Gastroesophageal sphincter (tissue), 4 donors: Measurements from ENCODE around the gene VPS13D. TPM values are rescaled to one million over a fixed set of nuclear protein-coding genes. Genes with fewer than 3 reads are reported as not detected.

Experiments used
- ATAC-seq: fragments of 150-250 bp; one replicate; pipeline ENCODE4 v1.9.1; 2016; ENCODE audit warnings: mild to moderate bottlenecking, moderate library complexity
- H3K27ac ChIP-seq, 4 donors: fragments of 200-600 bp; sonication (generic) in 3 of 4; 1 replicate in 3 of 4; 2 replicates in 1 of 4; pipeline ENCODE4 v1.5.1; 2016 to 2019
- H3K27me3 ChIP-seq: fragments of 200-600 bp; sonication (generic); one replicate; pipeline ENCODE4 v1.5.1; 2019
- H3K36me3 ChIP-seq, 2 donors: fragments of 200-600 bp; sonication (generic); one replicate each; pipeline ENCODE4 v1.5.1; 2019; ENCODE audit warnings: control low read depth in 1 of 2
- H3K4me1 ChIP-seq, 3 donors: fragments of 200-600 bp; sonication (generic); 1 replicate in 2 of 3; 2 replicates in 1 of 3; pipeline ENCODE4 v1.5.1; 2016 to 2019; ENCODE audit warnings: control low read depth in 2 of 3
- H3K4me3 ChIP-seq, 2 donors: fragments of 200-600 bp; sonication (generic); one replicate each; pipeline ENCODE4 v1.5.1; 2019; ENCODE audit warnings: mild to moderate bottlenecking in 1 of 2, moderate library complexity in 1 of 2
- H3K9me3 ChIP-seq, 3 donors: fragments of 200-600 bp; sonication (generic); one replicate each; pipeline ENCODE4 v1.5.1; 2017 to 2019; ENCODE audit warnings: control low read depth in 2 of 3
- EP300 ChIP-seq: sonication (generic); formaldehyde crosslinking; IDR thresholded peaks from one replicate; pipeline ENCODE4 v1.6.1; 2017; ENCODE audit warnings: antibody characterized with exemption, mild to moderate bottlenecking
- POLR2A ChIP-seq, 2 donors: fragments of 450-650 bp; IDR thresholded peaks; one replicate each; pipeline ENCODE4 v1.6.1; 2017; ENCODE audit warnings: antibody characterized with exemption in 2 of 2, mild to moderate bottlenecking in 2 of 2, moderate library complexity in 1 of 2
- POLR2AphosphoS5 ChIP-seq: sonication (generic); formaldehyde crosslinking; IDR thresholded peaks from one replicate; pipeline ENCODE4 v1.6.1; 2017; ENCODE audit warnings: antibody characterized with exemption
- WGBS, 2 donors: methylation state at CpG; one replicate each; pipeline ENCODE4 v1.1.5; 2018; ENCODE audit warnings: low coverage in 1 of 2; 5-methylcytosine and 5-hydroxymethylcytosine counted together
- total RNA-seq, 4 donors: library from RNA; depleted of rRNA; stranded (reverse); fragments of >200 nt; gene quantifications; one replicate each; pipeline ENCODE4 v1.1.0, GENCODE V29; 2016
- TF ChIP-seq, protein P1 (sequence below), 4 experiments: fragments of 200-600 bp in 2 of 4; fragments of 450-650 bp in 2 of 4; sonication (generic) in 1 of 4; IDR thresholded peaks; one replicate each; pipeline ENCODE4 v1.5.1; 2017 to 2019; ENCODE audit warnings: antibody characterized with exemption in 4 of 4, mild to moderate bottlenecking in 2 of 4, moderate library complexity in 2 of 4

The VPS13D gene
- total RNA-seq, 4 donors from 2014 or later: 62.3 to 95.5 (median 81.5) TPM

DNA sequence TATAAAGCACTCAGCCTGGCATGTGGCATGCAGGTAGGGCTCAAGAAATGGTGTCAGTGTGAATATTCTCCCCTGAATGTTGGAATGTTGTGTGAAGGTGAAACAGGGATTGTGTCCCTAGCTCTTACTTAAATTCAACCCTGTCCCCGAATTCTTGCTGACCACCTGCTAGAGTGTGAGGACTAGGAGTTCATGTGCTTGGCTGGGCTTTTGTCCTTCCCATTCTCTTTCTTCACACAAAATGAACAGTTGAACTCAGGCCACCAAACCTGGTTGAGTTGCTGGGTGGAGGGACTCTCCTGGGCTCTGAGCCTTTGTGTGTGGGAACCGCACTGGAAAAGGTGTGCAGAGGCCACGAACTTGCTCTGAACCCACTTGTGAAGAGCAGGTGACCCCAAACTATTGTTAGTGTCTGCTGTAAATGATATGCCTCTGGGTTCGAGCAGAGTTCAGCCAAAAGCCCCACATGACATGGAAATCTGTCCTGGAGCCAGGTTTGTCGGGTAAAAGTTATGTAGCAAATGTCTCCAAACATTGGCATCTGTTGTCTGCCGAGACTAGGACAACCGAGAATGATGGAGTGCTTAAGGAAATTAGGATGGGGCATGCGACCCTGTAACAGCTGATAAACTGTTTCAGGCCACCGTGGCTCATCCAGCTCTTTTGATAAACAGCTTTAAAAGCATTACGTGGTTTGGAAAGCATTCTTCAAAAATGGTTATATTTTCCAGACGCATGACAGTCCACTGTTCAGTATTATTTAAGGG lies 243.9 kb downstream of the VPS13D start:
- Histone ChIP-seq H3K4me1 (peaks cover 44 to 93% (median 58%) of the 10 kb centered on the region in 3 donors), H3K9me3 (no peaks in the 10 kb centered on the region), H3K27ac (peak overlapping the region; percentile 64 to 92 (median 86)), H3K4me3 (no peak overlapping the region), H3K27me3 (no peaks in the 10 kb centered on the region), H3K36me3 (no peaks in the 10 kb centered on the region)
- WGBS, 2 donors: 6 to 21% methylated on average over 7 to 9 of the region's 11 CpGs
- TF ChIP-seq, protein P1, sequence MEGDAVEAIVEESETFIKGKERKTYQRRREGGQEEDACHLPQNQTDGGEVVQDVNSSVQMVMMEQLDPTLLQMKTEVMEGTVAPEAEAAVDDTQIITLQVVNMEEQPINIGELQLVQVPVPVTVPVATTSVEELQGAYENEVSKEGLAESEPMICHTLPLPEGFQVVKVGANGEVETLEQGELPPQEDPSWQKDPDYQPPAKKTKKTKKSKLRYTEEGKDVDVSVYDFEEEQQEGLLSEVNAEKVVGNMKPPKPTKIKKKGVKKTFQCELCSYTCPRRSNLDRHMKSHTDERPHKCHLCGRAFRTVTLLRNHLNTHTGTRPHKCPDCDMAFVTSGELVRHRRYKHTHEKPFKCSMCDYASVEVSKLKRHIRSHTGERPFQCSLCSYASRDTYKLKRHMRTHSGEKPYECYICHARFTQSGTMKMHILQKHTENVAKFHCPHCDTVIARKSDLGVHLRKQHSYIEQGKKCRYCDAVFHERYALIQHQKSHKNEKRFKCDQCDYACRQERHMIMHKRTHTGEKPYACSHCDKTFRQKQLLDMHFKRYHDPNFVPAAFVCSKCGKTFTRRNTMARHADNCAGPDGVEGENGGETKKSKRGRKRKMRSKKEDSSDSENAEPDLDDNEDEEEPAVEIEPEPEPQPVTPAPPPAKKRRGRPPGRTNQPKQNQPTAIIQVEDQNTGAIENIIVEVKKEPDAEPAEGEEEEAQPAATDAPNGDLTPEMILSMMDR (IDR thresholded peaks at IDR 0.05): no peak
- TF ChIP-seq POLR2AphosphoS5: peak; percentile 25
- no peak for TF ChIP-seq EP300
- TF ChIP-seq POLR2A (IDR thresholded peaks at IDR 0.05): no peak
- no peak for ATAC-seq

DNA sequence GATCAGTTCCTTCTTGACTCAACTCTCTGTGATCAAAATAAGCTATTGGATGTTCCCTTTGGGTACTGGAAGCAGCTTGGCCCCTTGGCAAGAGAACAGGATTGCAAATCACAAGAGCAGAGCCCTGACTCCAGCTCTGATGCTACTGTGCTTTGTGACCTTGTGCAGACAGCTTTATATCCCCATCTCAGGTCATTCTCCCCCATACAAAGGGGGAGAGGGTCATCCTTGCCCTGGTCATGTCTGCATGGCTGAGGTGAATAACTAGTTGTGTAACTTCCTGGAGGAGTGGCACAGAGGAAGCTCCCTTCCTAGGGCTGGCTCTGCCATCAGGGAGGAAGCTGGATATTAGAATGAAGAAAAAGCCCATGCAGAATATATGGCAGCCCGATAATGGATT lies 245.3 kb downstream of the VPS13D start:
- Histone ChIP-seq H3K4me1 (peaks cover 41 to 97% (median 53%) of the 10 kb centered on the region in 3 donors), H3K36me3 (no peaks in the 10 kb centered on the region), H3K9me3 (no peaks in the 10 kb centered on the region), H3K4me3 (no peak overlapping the region), H3K27ac (peak overlapping the region; percentile 64 to 92 (median 86)), H3K27me3 (no peaks in the 10 kb centered on the region)
- TF ChIP-seq, protein P1 (IDR thresholded peaks at IDR 0.05): no peak
- TF ChIP-seq EP300: no peak
- no peak for TF ChIP-seq POLR2A (IDR thresholded peaks at IDR 0.05)
- TF ChIP-seq POLR2AphosphoS5: no peak
- no peak for ATAC-seq
- WGBS, 2 donors: 0 to 15% methylated on average over 1 of the region's 1 CpG

DNA sequence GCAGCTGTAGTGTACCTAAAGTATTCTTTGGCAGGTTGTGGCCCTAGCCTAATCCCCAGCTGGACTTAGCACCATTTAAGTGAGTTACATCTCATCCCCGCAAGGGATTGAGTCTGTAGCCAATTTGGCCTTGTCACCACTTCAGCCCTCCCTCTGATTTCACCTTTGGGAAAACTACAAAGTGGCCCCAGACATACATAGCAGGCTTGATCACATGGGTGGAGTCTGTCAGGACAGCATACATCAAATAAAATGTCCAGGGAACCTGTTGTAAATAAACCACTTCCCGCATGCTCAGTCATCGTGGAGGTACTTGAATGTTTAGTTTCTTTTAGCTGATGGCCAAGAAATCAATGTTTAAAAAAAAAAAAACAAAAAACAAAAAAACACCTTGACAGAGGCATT lies 245.7 kb downstream of the VPS13D start:
- peaks cover 37 to 97% (median 56%) of the 10 kb centered on the region in 3 donors for H3K4me1 ChIP-seq
- 26 to 34% methylated on average over 3 of the region's 3 CpGs for WGBS, 2 donors
- no peak overlapping the region for H3K4me3 ChIP-seq
- no peaks in the 10 kb centered on the region for H3K36me3 ChIP-seq
- H3K9me3 ChIP-seq: no peaks in the 10 kb centered on the region
- peak overlapping the region; percentile 64 to 92 (median 86) for H3K27ac ChIP-seq
- no peak for ATAC-seq
- H3K27me3 ChIP-seq: no peaks in the 10 kb centered on the region
- TF ChIP-seq POLR2AphosphoS5 (peak; percentile 77), EP300 (no peak), POLR2A (IDR thresholded peaks at IDR 0.05) (no peak)
- TF ChIP-seq, protein P1 (IDR thresholded peaks at IDR 0.05): peak in 1 of 4 experiments; percentile 20

DNA sequence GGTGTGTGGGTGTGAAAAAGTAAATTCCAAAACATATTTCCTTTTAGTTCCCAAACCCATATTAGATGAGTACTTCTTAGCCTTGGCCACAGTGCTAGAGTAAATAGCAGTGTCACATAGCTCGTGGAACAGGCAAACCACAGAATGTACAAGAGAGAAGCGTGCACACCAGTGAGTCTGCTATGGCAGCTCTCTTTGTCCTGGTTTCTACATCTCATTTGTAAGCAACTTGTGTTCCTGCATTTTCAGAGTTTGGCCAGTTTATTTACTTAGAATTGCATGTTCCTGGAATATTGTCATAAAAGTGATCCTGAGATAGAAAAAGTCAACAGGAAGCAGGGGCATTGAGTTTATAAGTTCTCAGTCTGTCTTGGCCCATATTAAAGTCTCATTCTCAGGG lies 246.1 kb downstream of the VPS13D start:
- ATAC-seq: no peak
- TF ChIP-seq, protein P1 (IDR thresholded peaks at IDR 0.05): no peak
- TF ChIP-seq EP300: no peak
- no peak for TF ChIP-seq POLR2A (IDR thresholded peaks at IDR 0.05)
- TF ChIP-seq POLR2AphosphoS5: no peak
- Histone ChIP-seq H3K9me3 (no peaks in the 10 kb centered on the region), H3K4me3 (no peak overlapping the region), H3K36me3 (no peaks in the 10 kb centered on the region), H3K27ac (peak overlapping the region; percentile 64 to 92 (median 86)), H3K4me1 (peaks cover 37 to 97% (median 59%) of the 10 kb centered on the region in 3 donors), H3K27me3 (no peaks in the 10 kb centered on the region)
- WGBS, 2 donors: 61 to 75% methylated on average over 2 of the region's 2 CpGs

DNA sequence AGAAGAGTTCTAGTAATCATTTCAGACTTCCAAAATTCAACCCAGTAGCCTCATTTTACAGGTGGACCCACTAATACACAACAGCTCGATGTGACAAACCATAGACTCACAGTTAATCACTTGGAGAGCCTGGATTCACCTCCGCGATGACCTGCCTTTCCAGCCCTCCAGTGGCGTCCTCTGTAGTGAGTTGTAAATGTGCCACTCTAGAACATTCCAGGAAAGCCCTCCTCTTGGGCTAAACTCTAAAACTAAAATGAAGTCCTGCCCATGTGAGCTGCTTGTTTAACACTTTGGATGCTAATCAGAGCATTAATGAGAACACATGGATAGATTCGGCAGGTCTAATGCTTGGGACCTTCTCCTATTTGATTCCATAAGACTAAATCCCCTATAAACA lies 247.5 kb downstream of the VPS13D start:
- Histone ChIP-seq H3K27me3 (no peaks in the 10 kb centered on the region), H3K4me3 (no peak overlapping the region), H3K36me3 (no peaks in the 10 kb centered on the region), H3K4me1 (peaks cover 37 to 100% (median 62%) of the 10 kb centered on the region in 3 donors), H3K9me3 (no peaks in the 10 kb centered on the region), H3K27ac (peak overlapping the region; percentile 72 to 92 (median 86))
- no peak for TF ChIP-seq POLR2AphosphoS5
- TF ChIP-seq POLR2A (IDR thresholded peaks at IDR 0.05): no peak
- TF ChIP-seq EP300: no peak
- TF ChIP-seq, protein P1 (IDR thresholded peaks at IDR 0.05): no peak
- 77 to 91% methylated on average over 2 to 5 of the region's 5 CpGs for WGBS, 2 donors
- no peak for ATAC-seq
